GM12878 (cell line): ENCODE results near the gene GJB4. TPM values are rescaled to one million over a fixed set of nuclear protein-coding genes. Genes with fewer than 3 reads are reported as not detected.

Source experiments
- ATAC-seq: fragments of 200-7000 bp; cut with Tn5 transposase; 3 replicates; pipeline ENCODE4 v1.9.1; 2020; ENCODE audit warnings: mild to moderate bottlenecking, moderate library complexity
- BruUV-seq: library from RNA; stranded (reverse); fragments of 400-500 nt; replicated peaks from 2 replicates; lab custom pipeline; 2021; lab: Mats Ljungman, UMichigan
- CTCF ChIA-PET: fragments of 300-600 bp; sonication (Branson Sonifier 250); formaldehyde crosslinking; extraction: SDS; loops from one replicate; lab custom pipeline; 2021; ENCODE audit warnings: inconsistent platforms; lab: Yijun Ruan, JAX
- POLR2A ChIA-PET: fragments of 350-600 bp; formaldehyde crosslinking; extraction: SDS; loops from one replicate; lab custom pipeline; 2021; ENCODE audit warnings: inconsistent platforms; lab: Charles Lee
- RAD21 ChIA-PET: fragments of 300-600 bp; sonication (Branson Sonifier 250); formaldehyde crosslinking; loops from one replicate; lab custom pipeline; 2023; ENCODE audit warnings: antibody characterized with exemption; ENCODE audit not compliant: unreplicated experiment; lab: Charles Lee
- SMC1A ChIA-PET: fragments of 300-600 bp; sonication (Branson Sonifier 250); formaldehyde crosslinking; loops from one replicate; lab custom pipeline; 2023; ENCODE audit not compliant: unreplicated experiment, uncharacterized antibody; lab: Charles Lee
- DNase-seq: peaks from one replicate; pipeline ENCODE4 v3.0.0-alpha.2; 2011; ENCODE audit warnings: low read depth, low spot score
- FAIRE-seq: peaks from 3 replicates; lab custom pipeline; 2011; peaks lifted over from hg19 to GRCh38; lab: Jason Lieb, UNC
- H2AFZ ChIP-seq: 2 replicates; pipeline ENCODE4 v1.6.0; 2011; ENCODE audit warnings: low read depth, low read length, control low read depth; ENCODE audit not compliant: control insufficient read depth
- H3K27ac ChIP-seq: 2 replicates; pipeline ENCODE4 v1.5.1; 2011; ENCODE audit warnings: control low read depth; ENCODE audit not compliant: control insufficient read depth, insufficient read depth
- H3K27me3 ChIP-seq, 2 experiments: replicated peaks in 1 of 2; 2 replicates each; pipeline versions ENCODE4 v1.6.0 to v1.6.1; 2011; ENCODE audit warnings: low read length in 1 of 2; ENCODE audit not compliant: control insufficient read depth in 2 of 2, insufficient read depth in 2 of 2
- H3K36me3 ChIP-seq, 2 experiments: 2 replicates each; pipeline ENCODE4 v1.5.1; 2011; ENCODE audit warnings: low read length in 1 of 2; ENCODE audit not compliant: control insufficient read depth in 2 of 2, insufficient read depth in 2 of 2
- H3K4me1 ChIP-seq: 2 replicates; pipeline ENCODE4 v1.6.1; 2011; ENCODE audit warnings: mild to moderate bottlenecking, low read length, moderate library complexity, mixed read lengths; ENCODE audit not compliant: control insufficient read depth, insufficient read depth
- H3K4me2 ChIP-seq: 2 replicates; pipeline ENCODE4 v1.6.0; 2011; ENCODE audit warnings: control low read depth; ENCODE audit not compliant: control insufficient read depth, insufficient read depth
- H3K4me3 ChIP-seq: fragments of 200-600 bp; sonication (generic); 2 replicates; pipeline ENCODE4 v1.5.1; 2016
- H3K79me2 ChIP-seq: 2 replicates; pipeline ENCODE4 v1.6.0; 2011; ENCODE audit warnings: low read length; ENCODE audit not compliant: control insufficient read depth, insufficient read depth
- H3K9ac ChIP-seq: 2 replicates; pipeline ENCODE4 v1.8.0; 2011; ENCODE audit warnings: low read length, control low read depth, mixed read lengths; ENCODE audit not compliant: control insufficient read depth, insufficient read depth
- H3K9me3 ChIP-seq: replicated peaks from 3 replicates; pipeline ENCODE4 v1.5.1; 2011; ENCODE audit warnings: mild to moderate bottlenecking, low read length; ENCODE audit not compliant: control insufficient read depth, insufficient read depth
- H4K20me1 ChIP-seq: 2 replicates; pipeline ENCODE4 v1.6.0; 2011; ENCODE audit not compliant: control insufficient read depth, insufficient read depth
- ASH2L ChIP-seq: fragments of 300-600, 200-600 bp; sonication (generic); IDR thresholded peaks from 2 replicates; pipeline ENCODE4 v1.6.1; 2017; ENCODE audit warnings: low read depth, mild to moderate bottlenecking, borderline replicate concordance
- ESRRA ChIP-seq: IDR thresholded peaks from 2 replicates; pipeline ENCODE4 v1.6.1; 2012; ENCODE audit warnings: mild to moderate bottlenecking, low read length, improper control_type of control experiment
- ETV6 ChIP-seq, 2 experiments: fragments of 450-650 bp in 1 of 2; IDR thresholded peaks in 1 of 2; conservative IDR thresholded peaks in 1 of 2; 2 replicates each; pipeline ENCODE4 v1.6.1; 2014; ENCODE audit warnings: antibody characterized with exemption in 1 of 2, borderline replicate concordance in 1 of 2, low read depth in 1 of 2, mild to moderate bottlenecking in 1 of 2, moderate library complexity in 1 of 2
- HDAC2 ChIP-seq: fragments of 200-600 bp; sonication (generic); IDR thresholded peaks from 2 replicates; pipeline ENCODE4 v1.6.1; 2017
- MAX ChIP-seq: IDR thresholded peaks from 2 replicates; pipeline ENCODE4 v1.6.1; 2012; ENCODE audit warnings: low read depth, low read length, improper control_type of control experiment
- NR2C1 ChIP-seq: fragments of 450-650 bp; IDR thresholded peaks from 2 replicates; pipeline ENCODE4 v1.6.1; 2017; ENCODE audit warnings: antibody characterized with exemption, mild to moderate bottlenecking, moderate library complexity
- NR2F1 ChIP-seq: fragments of 450-650 bp; conservative IDR thresholded peaks from 2 replicates; pipeline ENCODE4 v1.6.1; 2017; ENCODE audit warnings: mild to moderate bottlenecking
- PRDM15 ChIP-seq: fragments of 450-650 bp; formaldehyde crosslinking; IDR thresholded peaks from 2 replicates; pipeline ENCODE4 v1.4.0; 2020; ENCODE audit warnings: mild to moderate bottlenecking, moderate library complexity
- SRF ChIP-seq, 2 experiments: IDR thresholded peaks; 2 replicates each; pipeline ENCODE4 v1.6.1; 2011; ENCODE audit warnings: low read depth in 2 of 2, low read length in 2 of 2, mild to moderate bottlenecking in 1 of 2, moderate library complexity in 1 of 2
- SUZ12 ChIP-seq: fragments of 200-600 bp; sonication (generic); IDR thresholded peaks from one replicate; pipeline ENCODE4 v1.6.1; 2018; ENCODE audit warnings: antibody characterized with exemption, mild to moderate bottlenecking; ENCODE audit not compliant: unreplicated experiment
- TBL1XR1 ChIP-seq: IDR thresholded peaks from 2 replicates; pipeline ENCODE4 v1.6.1; 2012; ENCODE audit warnings: low read depth, low read length, improper control_type of control experiment
- ZSCAN29 ChIP-seq: fragments of 450-650 bp; IDR thresholded peaks from 2 replicates; pipeline ENCODE4 v1.6.1; 2017; ENCODE audit warnings: mild to moderate bottlenecking, moderate library complexity
- WGBS: methylation state at CpG from one replicate; pipeline ENCODE4 v1.1.6; 2016; ENCODE audit warnings: low lambda C conversion rate; ENCODE audit not compliant: insufficient replicate concordance, insufficient coverage; ENCODE audit errors: missing lambda C conversion rate; 5-methylcytosine and 5-hydroxymethylcytosine counted together
- in situ Hi-C: fragments of 300-500 bp; cut with MboI; formaldehyde crosslinking; loops from 9 replicates; pipeline ENCODE4 v1.14.3; 2018; ENCODE audit warnings: mixed read lengths
- intact Hi-C: fragments of 100-400 bp; cut with micrococcal nuclease; formaldehyde crosslinking; loops from one replicate; pipeline ENCODE4 v1.14.2; 2022; ENCODE audit not compliant: unreplicated experiment
- polyA plus RNA-seq, 11 experiments: library from polyadenylated mRNA; depleted of rRNA in 4 of 11; unstranded in 6 of 11; stranded (reverse) in 5 of 11; fragments of >200 nt; fragmentation: Nextera tagmentation in 4 of 11; fragmentation: Illumina TruSeq in 1 of 11; extraction: Ambion mirVana in 4 of 11; extraction: Trizol in 1 of 11; gene quantifications; 1 replicate in 1 of 11; 2 replicates in 10 of 11; pipeline versions ENCODE4 v1.2.1 to v1.2.3, GENCODE V29; 2011 to 2016; ENCODE audit warnings: inconsistent platforms in 2 of 11, missing spikeins in 2 of 11, low read depth in 1 of 11
- total RNA-seq, 4 experiments: library from RNA; depleted of rRNA in 3 of 4; stranded (reverse); fragments of >200 nt in 3 of 4; fragmentation: Illumina TruSeq in 1 of 4; extraction: Trizol in 1 of 4; gene quantifications; 2 replicates each; pipeline versions ENCODE4 v1.2.1 to v1.2.3, GENCODE V29; 2013 to 2021
- TF ChIP-seq, protein P1 (sequence below): fragments of 450-650 bp; IDR thresholded peaks from 2 replicates; pipeline ENCODE4 v1.6.1; 2017; ENCODE audit warnings: low read depth, mild to moderate bottlenecking, moderate library complexity
- TF ChIP-seq, protein P2 (sequence below): fragments of 450-650 bp; IDR thresholded peaks from 2 replicates; pipeline ENCODE4 v1.6.1; 2017; ENCODE audit warnings: mild to moderate bottlenecking, low read depth, inconsistent platforms; ENCODE audit not compliant: poor library complexity, severe bottlenecking

The GJB4 gene
- total and polyA plus RNA-seq, 10 of the 15 experiments (the other 5 are each of a cell fraction or from before 2014, with no cell fraction given), result not detected

GRCh38 chr1:34747638-34747941 lies 11.9 kb upstream of the GJB4 start:
- no peak overlapping the region for H3K27ac ChIP-seq
- ChIA-PET POLR2A (no interaction called here), CTCF (no interaction called here), SMC1A (no interaction called here), RAD21 (no interaction called here)
- no peak for ATAC-seq
- H4K20me1 ChIP-seq, result no peaks in the 10 kb centered on the region
- no peak overlapping the region for H2AFZ ChIP-seq
- H3K4me3 ChIP-seq, result no peak overlapping the region
- in situ Hi-C loops (loop anchor here (10.0 kb wide), 1 partner anchor 1113 kb away; no protein-coding TSS in a partner anchor), intact Hi-C loops (no loop called here)
- H3K27me3 ChIP-seq, result no peaks in the 10 kb centered on the region; a peak in 1 of 4 replicates
- no peaks in the 10 kb centered on the region for H3K79me2 ChIP-seq
- no TSS peak for BruUV-seq
- H3K36me3 ChIP-seq, result no peaks in the 10 kb centered on the region
- TF ChIP-seq NR2F1 (no peak), HDAC2 (no peak), PRDM15 (CRISPR knock-in tag) (no peak), ASH2L (no peak), ESRRA (no peak), MAX (no peak), SUZ12 (no peak), SRF (IDR thresholded peaks at IDR 0.05; ENCODE audit: low read depth in 2 of 2, low read length in 2 of 2) (no peak), ETV6 (conservative IDR thresholded peaks at IDR 0.05 in 1 of 2, IDR thresholded peaks at IDR 0.05 in 1 of 2; ENCODE audit: borderline replicate concordance in 1 of 2, low read depth in 1 of 2) (no peak), ZSCAN29 (no peak), NR2C1 (no peak), TBL1XR1 (no peak)
- TF ChIP-seq, protein P1, sequence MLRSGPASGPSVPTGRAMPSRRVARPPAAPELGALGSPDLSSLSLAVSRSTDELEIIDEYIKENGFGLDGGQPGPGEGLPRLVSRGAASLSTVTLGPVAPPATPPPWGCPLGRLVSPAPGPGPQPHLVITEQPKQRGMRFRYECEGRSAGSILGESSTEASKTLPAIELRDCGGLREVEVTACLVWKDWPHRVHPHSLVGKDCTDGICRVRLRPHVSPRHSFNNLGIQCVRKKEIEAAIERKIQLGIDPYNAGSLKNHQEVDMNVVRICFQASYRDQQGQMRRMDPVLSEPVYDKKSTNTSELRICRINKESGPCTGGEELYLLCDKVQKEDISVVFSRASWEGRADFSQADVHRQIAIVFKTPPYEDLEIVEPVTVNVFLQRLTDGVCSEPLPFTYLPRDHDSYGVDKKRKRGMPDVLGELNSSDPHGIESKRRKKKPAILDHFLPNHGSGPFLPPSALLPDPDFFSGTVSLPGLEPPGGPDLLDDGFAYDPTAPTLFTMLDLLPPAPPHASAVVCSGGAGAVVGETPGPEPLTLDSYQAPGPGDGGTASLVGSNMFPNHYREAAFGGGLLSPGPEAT, result no peak
- TF ChIP-seq, protein P2, sequence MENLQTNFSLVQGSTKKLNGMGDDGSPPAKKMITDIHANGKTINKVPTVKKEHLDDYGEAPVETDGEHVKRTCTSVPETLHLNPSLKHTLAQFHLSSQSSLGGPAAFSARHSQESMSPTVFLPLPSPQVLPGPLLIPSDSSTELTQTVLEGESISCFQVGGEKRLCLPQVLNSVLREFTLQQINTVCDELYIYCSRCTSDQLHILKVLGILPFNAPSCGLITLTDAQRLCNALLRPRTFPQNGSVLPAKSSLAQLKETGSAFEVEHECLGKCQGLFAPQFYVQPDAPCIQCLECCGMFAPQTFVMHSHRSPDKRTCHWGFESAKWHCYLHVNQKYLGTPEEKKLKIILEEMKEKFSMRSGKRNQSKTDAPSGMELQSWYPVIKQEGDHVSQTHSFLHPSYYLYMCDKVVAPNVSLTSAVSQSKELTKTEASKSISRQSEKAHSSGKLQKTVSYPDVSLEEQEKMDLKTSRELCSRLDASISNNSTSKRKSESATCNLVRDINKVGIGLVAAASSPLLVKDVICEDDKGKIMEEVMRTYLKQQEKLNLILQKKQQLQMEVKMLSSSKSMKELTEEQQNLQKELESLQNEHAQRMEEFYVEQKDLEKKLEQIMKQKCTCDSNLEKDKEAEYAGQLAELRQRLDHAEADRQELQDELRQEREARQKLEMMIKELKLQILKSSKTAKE, result no peak
- no peaks in the 10 kb centered on the region for H3K9me3 ChIP-seq
- no peak overlapping the region for H3K4me2 ChIP-seq
- FAIRE-seq, result no peak
- DNase-seq, result no peak
- WGBS, result 39% methylated on average over 5 of the region's 6 CpGs
- no peak overlapping the region for H3K9ac ChIP-seq
- H3K4me1 ChIP-seq, result no peaks in the 10 kb centered on the region
